Activated naive CD4-positive, alpha-beta T cell treated with anti-CD3 and anti-CD28 coated beads, Interleukin-2, amount 50 U/mL, for 16 hours (primary cell): Measurements from ENCODE around the gene EXOC2.

Experiments
- DNase-seq: peaks from one replicate; pipeline ENCODE4 v3.0.0-alpha.2; 2020

EXOC2 gene

GRCh38 chr6:513961-514360 lies 179.0 kb downstream of the EXOC2 start:
- no peak for DNase-seq

- no peak for DNase-seq
Observed at GRCh38 chr6:513058-513457, 179.9 kb downstream of the EXOC2 start.

- no peak for DNase-seq
Observed at GRCh38 chr6:511488-512137, 181.3 kb downstream of the EXOC2 start.

GRCh38 chr6:509676-510075 lies 183.3 kb downstream of the EXOC2 start:
- no peak for DNase-seq

- no peak for DNase-seq
Observed at GRCh38 chr6:508614-509013, 184.3 kb downstream of the EXOC2 start.

GRCh38 chr6:508006-508405 lies 184.9 kb downstream of the EXOC2 start:
- DNase-seq: no peak

GRCh38 chr6:506920-507622 lies 185.9 kb downstream of the EXOC2 start:
- DNase-seq: no peak

GRCh38 chr6:506508-506907 lies 186.4 kb downstream of the EXOC2 start:
- peak; percentile 68 for DNase-seq

- no peak for DNase-seq
Observed at GRCh38 chr6:505374-505773, 187.6 kb downstream of the EXOC2 start.

- no peak for DNase-seq
Observed at GRCh38 chr6:504446-504980, 188.4 kb downstream of the EXOC2 start.

- DNase-seq: no peak
Observed at GRCh38 chr6:503610-504362, 189.2 kb downstream of the EXOC2 start.

- no peak for DNase-seq
Observed at GRCh38 chr6:502761-503160, 190.2 kb downstream of the EXOC2 start.

GRCh38 chr6:501891-502601 lies 190.9 kb downstream of the EXOC2 start:
- DNase-seq: peak; percentile 80

GRCh38 chr6:499617-500016 lies 193.3 kb downstream of the EXOC2 start:
- peak; percentile 53 for DNase-seq

GRCh38 chr6:498795-499231 lies 194.1 kb downstream of the EXOC2 start:
- DNase-seq: peak; percentile 35

GRCh38 chr6:497258-497657 lies 195.7 kb downstream of the EXOC2 start:
- no peak for DNase-seq

- no peak for DNase-seq
Observed at GRCh38 chr6:496649-497048, 196.3 kb downstream of the EXOC2 start.

GRCh38 chr6:494394-494793 lies 198.5 kb downstream of the EXOC2 start:
- DNase-seq: no peak

GRCh38 chr6:493840-494239 lies 199.1 kb downstream of the EXOC2 start:
- DNase-seq: no peak

GRCh38 chr6:492816-493414 lies 200.0 kb downstream of the EXOC2 start:
- DNase-seq: no peak

- DNase-seq: no peak
Observed at GRCh38 chr6:492178-492577, 200.8 kb downstream of the EXOC2 start.

GRCh38 chr6:491233-491632 lies 201.7 kb downstream of the EXOC2 start:
- DNase-seq: no peak
